Activated gamma-delta T cell treated with anti-CD3 and anti-CD28 coated beads, Interleukin-2, amount 50 U/mL, for 16 hours (primary cell): ENCODE measurements around the gene CCDC181.

Experiments used
- DNase-seq: peaks from one replicate; pipeline ENCODE4 v3.0.0-alpha.2; 2020; ENCODE audit warnings: low read depth

Gene CCDC181

DNA sequence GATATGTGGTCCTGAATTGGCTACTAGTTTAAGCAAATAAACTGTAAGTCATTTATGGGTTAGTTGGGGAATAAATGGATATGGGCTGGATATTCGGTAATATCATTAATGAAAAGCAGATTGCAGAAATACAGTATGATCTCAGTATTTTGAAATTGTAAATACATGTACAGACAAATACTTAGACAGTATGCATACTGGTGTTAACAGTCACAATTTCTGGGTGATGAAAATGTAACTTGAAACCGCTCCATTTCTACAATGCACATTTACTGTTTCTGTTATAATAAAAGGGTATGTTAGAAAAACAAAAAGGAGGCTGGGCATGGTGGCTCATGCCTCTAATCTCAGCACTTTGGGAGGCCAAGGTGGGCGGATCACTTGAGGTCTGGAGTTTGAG lies 31.3 kb downstream of the CCDC181 start:
- no peak for DNase-seq

DNA sequence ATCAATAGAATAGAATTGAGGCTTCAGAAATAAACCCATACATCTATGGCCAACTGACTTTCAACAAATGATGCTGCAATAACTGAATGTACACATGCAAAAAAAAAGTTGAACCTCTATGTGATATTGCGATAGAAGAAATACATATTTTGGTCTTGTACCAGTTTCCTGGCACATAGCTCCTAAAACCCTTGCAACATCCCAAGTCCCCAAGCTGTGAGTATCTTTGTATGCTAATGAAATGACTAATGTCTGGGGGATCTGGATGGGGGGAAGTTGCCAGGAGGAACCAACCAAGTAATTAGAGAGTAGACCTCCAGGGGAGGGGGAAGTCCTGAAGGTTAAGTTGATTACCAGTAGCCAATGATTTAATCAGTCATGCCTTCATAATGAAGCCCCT lies 34.9 kb downstream of the CCDC181 start:
- no peak for DNase-seq

DNA sequence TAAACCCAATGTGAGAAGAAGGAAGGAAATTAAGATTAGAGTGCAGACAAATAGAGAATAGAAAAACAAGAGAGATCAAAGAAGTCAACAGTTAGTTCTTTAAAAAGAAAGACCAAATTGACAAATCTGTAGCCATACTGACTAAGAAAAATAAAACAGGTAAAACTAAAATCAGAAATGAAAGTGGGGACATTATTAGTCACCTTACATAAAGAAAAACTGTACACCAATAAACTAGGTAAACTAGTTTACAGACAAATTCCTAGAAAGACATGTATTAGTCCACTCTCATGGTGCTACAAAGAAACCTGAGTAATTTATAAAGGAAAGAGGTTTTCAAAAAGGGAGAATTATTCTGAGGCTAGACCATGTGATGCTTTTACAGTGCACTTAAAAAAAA lies 37.0 kb downstream of the CCDC181 start:
- DNase-seq, result no peak

- no peak for DNase-seq
Observed at GRCh38 chr1:169387399-169387798, 39.9 kb downstream of the CCDC181 start.

DNA sequence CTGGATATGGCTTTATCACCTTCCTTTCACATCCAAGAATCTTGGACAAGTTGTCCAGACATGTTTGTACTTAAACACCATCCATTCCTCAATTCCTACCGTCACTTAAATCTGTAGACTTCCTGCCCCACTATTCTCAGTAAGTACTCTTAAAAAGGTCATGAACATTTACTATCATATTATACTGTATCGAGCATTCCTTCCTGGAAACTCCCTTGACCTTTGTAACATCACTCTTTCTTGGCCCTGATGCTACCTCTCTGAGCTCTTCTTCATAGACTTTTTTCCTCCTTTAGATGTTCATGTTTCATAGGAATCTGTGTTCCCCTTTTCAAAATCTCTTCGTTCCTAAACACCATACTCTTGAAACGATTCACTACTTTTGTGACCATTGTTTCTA lies 43.8 kb downstream of the CCDC181 start:
- DNase-seq, result no peak

DNA sequence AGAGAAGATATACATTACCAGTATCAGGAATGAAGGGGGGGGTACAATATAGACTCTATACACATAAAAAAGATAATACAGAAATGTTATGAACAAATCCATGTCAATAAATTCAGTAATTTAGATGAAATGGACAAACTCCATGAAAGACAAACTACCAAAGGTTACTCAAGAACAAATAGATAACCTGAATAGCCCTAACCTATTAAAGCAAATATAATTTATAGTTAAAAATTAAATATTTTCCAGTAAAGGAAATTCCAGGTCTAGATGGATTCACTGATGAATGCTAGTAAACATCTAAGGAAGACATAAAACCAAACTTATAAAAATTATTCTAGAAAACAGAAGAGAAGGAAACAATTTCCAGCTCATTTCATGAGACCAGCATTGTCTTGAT lies 46.1 kb downstream of the CCDC181 start:
- no peak for DNase-seq

DNA sequence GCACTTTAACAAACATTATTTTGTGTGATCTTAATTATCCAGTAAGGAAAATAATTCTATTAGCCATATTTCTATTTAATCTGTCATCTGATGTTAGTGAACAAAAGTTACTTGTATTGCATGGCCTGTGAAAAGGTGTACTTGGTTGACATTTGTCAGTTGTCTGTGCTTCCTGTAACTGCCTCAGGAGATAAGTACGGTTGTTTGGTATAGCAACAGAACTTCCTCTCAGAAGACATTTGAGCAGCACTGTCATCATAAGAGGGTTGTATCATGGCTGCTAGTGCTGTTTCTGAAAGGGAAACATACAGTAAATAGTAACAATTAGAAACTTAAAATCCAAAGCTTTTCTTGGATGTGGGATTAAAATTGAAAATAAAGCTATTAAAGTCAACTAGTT lies 55.9 kb downstream of the CCDC181 start:
- DNase-seq, result no peak

- DNase-seq, result no peak
Observed at GRCh38 chr1:169368406-169368769, 58.9 kb downstream of the CCDC181 start.

GRCh38 chr1:169367686-169368405 lies 59.4 kb downstream of the CCDC181 start, which contains the start of the genes BLZF1 and NME7:
BLZF1 (plus strand) TSS chr1:169368195; CDS start chr1:169369523, 1,328 bp downstream.
NME7 (minus strand) TSS chr1:169367797; CDS start chr1:169367710, 87 bp downstream.
- DNase-seq, result peak; percentile 98

- DNase-seq, result no peak
Observed at GRCh38 chr1:169367096-169367685, 60.1 kb downstream of the CCDC181 start.

GRCh38 chr1:169364948-169365347 lies 62.3 kb downstream of the CCDC181 start:
- no peak for DNase-seq

DNA sequence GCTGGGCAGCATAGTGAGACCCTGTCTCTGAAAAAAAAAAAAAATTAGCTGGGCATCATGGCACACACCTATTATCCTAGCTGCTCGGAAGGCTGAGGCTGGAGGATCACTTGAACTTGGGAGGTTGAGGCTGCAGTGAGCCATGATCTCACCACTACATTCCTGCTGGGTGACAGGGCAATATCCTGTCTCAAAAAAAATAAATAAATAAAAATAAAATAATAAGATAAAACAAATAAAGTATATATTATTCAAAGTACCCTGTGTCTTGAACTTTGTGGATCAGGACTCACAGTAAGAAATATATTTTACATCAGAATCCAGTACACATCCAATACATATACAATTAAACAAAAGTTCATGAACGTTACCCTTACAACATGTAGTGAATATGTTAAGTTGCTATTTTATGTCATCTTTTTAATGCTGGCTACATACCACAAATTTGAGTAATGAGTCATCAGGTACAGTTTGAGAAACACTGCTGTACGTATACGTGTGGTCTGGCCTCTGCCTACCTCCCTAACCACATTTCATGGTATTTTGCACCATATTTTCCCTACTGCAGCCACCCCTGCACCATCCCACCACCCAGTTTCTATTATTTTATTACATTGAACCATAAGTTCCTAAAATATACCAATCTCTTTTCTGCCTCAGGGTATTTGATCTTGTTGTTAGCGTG lies 64.1 kb downstream of the CCDC181 start:
- no peak for DNase-seq

DNA sequence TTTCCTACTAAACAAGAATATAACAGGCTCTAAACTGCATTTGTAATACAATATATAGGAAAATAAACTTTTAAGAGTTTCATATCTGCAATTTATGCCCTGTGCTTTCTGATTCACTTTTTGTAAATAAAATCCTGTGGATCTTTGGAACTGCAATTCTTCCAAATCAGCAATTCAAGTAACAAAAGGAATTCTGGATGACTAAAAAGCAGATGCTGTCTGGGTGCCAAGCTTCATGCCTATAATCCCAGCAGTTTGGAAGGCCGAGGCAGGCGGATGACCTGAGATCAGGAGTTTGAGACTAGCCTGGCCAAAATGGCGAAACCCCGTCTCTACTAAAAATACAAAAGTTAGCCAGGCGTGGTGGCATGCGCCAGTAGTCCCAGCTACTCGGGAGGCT lies 66.0 kb downstream of the CCDC181 start:
- DNase-seq, result no peak

DNA sequence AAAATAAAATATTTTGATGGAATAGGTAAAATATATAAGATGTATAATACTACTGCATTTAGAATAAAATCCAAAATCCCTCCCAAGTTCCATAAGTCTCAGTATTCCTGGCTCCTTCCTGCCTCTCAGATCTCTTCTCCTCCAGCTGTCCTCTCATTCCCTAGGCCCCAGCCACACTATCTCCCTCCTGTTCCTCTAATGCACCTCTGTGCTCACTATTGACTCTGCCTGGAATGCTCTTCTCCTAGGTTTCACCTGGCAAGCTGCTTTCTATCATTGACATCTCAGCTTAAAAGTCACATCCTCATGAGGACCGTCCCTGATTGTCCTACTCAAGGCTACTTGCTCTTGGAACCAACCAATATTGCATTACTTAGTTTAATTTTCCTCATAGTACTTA lies 66.9 kb downstream of the CCDC181 start:
- DNase-seq, result no peak

DNA sequence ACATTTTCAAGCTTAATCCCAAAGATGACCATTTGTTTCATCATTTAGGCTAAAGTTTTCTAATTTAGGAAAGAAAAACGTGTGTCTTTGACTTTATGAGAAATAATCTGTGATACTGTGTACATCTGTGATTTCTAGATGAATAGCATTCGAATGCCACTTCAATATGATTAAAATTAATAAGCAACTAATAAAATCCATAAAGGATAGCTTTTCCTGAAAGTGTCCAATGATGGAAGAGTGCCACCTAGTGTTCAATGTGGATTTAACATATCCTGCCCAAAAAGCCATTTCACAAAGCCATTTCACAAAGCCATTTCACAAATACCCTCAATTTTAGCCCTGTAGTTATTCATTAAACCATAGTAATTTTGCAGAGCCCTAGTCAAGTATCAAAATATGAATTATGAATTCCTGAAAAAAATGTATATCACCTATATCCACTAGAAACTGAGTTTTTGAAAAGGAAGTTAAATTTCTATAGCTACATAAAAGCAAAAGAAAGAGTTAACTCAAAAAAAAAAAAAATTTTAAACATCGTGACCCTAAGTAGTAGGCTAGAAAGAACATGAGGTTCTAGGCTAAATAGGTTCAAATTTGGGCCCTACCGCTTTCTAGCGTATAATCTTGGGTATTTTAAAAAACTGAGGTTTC lies 78.8 kb downstream of the CCDC181 start:
- no peak for DNase-seq

GRCh38 chr1:169347688-169348382 lies 79.4 kb downstream of the CCDC181 start:
- no peak for DNase-seq

GRCh38 chr1:169346036-169346589 lies 81.2 kb downstream of the CCDC181 start:
- no peak for DNase-seq

GRCh38 chr1:169345511-169345910 lies 81.8 kb downstream of the CCDC181 start:
- DNase-seq, result no peak
